Measurements from ENCODE around the gene PSMD4.

The PSMD4 gene

DNA sequence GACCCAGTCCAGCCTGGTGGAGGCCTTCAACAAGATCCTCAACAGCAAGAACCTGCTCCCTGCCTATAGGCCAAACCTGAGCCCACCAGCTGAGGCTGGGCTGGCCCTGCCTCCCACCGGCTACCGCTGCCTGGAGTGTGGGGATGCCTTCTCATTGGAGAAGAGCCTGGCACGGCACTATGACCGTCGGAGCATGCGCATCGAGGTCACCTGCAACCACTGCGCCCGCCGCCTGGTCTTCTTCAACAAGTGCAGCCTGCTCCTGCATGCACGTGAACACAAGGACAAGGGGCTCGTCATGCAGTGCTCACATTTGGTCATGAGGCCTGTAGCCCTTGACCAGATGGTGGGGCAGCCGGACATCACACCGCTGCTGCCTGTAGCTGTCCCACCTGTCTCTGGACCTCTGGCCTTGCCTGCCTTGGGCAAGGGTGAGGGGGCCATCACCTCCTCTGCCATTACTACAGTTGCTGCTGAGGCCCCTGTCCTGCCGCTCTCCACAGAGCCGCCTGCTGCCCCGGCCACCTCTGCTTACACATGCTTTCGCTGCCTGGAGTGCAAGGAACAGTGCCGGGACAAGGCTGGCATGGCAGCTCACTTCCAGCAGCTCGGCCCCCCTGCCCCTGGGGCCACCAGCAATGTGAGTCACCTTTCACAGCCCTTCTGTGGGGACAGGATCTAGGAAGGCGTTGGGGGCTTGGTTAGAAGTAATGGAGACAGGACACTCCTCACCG lies 33.4 kb downstream of the PSMD4 start:
- H3K36me3 ChIP-seq (ENCODE audit: control insufficient read depth, insufficient read depth, low read length) = peaks cover 50% of the 10 kb centered on the region
- H3K4me3 ChIP-seq (ENCODE audit: low read length) = no peak overlapping the region
- no CpG with 5 or more reads among the region's 22 CpGs for WGBS (ENCODE audit: insufficient coverage, insufficient read length)
- no peak overlapping the region for H3K27ac ChIP-seq (ENCODE audit: low read length)
- H3K4me1 ChIP-seq (ENCODE audit: control insufficient read depth, insufficient read depth, low read length) = 0 out of 2 replicates have a peak, but pooled peaks cover 5% of the 10 kb centered on the region
- DNase-seq (ENCODE audit: low read depth, low spot score) = no peak
- no peaks in the 10 kb centered on the region for H3K27me3 ChIP-seq (ENCODE audit: control insufficient read depth, insufficient read depth, low read length)
- no peaks in the 10 kb centered on the region for H3K9me3 ChIP-seq (ENCODE audit: control insufficient read depth, insufficient read depth, low read length)

DNA sequence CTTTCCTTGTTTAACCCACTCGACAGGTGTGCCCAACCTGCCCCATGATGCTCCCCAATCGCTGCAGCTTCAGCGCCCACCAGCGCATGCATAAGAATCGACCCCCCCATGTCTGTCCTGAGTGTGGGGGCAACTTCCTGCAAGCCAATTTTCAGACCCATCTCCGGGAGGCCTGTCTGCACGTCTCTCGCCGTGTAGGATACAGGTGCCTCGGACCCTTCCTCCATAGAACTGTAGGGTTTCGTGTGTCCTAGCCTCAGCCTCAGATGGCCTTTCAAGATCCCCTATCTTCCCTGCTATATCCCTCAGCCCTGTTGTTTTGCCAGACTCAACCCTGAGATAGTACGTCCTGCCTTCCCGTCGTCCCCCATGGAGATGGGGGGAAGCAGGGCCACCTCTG lies 34.0 kb downstream of the PSMD4 start:
- no CpG with 5 or more reads among the region's 14 CpGs for WGBS (ENCODE audit: insufficient coverage, insufficient read length)
- Histone ChIP-seq H3K4me1 (ENCODE audit: control insufficient read depth, insufficient read depth, low read length) (0 out of 2 replicates have a peak, but pooled peaks cover 3% of the 10 kb centered on the region), H3K27ac (ENCODE audit: low read length) (no peak overlapping the region)

DNA sequence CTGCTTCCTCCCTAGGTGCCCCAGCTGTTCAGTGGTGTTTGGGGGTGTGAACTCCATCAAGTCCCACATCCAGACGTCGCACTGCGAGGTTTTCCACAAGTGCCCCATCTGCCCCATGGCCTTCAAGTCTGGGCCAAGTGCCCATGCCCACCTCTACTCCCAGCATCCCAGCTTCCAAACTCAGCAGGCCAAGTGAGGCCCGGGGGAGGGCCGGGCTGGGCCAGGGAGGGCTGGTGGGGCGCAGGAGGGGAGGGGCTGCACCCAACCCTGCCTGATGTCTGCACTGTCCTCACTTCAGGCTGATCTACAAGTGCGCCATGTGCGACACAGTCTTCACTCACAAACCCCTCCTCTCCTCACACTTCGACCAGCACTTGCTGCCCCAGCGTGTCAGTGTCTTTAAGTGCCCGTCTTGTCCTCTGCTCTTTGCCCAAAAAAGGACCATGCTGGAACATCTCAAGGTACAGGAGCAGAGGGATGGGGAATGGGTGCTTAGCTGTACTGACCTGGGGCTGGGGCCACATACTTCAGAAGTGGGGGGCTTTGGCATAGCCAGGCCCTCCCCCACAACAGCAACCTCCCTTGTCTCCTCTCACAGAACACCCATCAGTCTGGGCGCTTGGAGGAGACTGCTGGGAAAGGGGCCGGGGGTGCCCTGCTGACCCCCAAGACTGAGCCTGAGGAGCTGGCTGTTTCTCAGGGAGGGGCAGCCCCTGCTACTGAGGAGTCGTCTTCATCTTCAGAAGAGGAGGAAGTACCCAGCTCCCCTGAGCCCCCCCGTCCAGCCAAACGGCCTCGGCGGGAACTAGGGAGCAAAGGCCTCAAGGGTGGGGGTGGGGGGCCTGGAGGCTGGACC lies 34.8 kb downstream of the PSMD4 start:
- H3K27me3 ChIP-seq (ENCODE audit: control insufficient read depth, insufficient read depth, low read length) = no peaks in the 10 kb centered on the region
- no CpG with 5 or more reads among the region's 18 CpGs for WGBS (ENCODE audit: insufficient coverage, insufficient read length)
- no peaks in the 10 kb centered on the region for H3K9me3 ChIP-seq (ENCODE audit: control insufficient read depth, insufficient read depth, low read length)
- no peaks in the 10 kb centered on the region for H3K4me1 ChIP-seq (ENCODE audit: control insufficient read depth, insufficient read depth, low read length)
- DNase-seq (ENCODE audit: low read depth, low spot score) = no peak
- H3K4me3 ChIP-seq (ENCODE audit: low read length) = no peak overlapping the region
- H3K27ac ChIP-seq (ENCODE audit: low read length) = no peak overlapping the region
- H3K36me3 ChIP-seq (ENCODE audit: control insufficient read depth, insufficient read depth, low read length) = peaks cover 56% of the 10 kb centered on the region

More for the DNA sequence above, 34.0 kb downstream of the PSMD4 start:
- no peaks in the 10 kb centered on the region for H3K27me3 ChIP-seq (ENCODE audit: control insufficient read depth, insufficient read depth, low read length)
- DNase-seq (ENCODE audit: low read depth, low spot score) = no peak
- H3K4me3 ChIP-seq (ENCODE audit: low read length) = no peak overlapping the region
- peaks cover 54% of the 10 kb centered on the region for H3K36me3 ChIP-seq (ENCODE audit: control insufficient read depth, insufficient read depth, low read length)
- H3K9me3 ChIP-seq (ENCODE audit: control insufficient read depth, insufficient read depth, low read length) = no peaks in the 10 kb centered on the region

DNA sequence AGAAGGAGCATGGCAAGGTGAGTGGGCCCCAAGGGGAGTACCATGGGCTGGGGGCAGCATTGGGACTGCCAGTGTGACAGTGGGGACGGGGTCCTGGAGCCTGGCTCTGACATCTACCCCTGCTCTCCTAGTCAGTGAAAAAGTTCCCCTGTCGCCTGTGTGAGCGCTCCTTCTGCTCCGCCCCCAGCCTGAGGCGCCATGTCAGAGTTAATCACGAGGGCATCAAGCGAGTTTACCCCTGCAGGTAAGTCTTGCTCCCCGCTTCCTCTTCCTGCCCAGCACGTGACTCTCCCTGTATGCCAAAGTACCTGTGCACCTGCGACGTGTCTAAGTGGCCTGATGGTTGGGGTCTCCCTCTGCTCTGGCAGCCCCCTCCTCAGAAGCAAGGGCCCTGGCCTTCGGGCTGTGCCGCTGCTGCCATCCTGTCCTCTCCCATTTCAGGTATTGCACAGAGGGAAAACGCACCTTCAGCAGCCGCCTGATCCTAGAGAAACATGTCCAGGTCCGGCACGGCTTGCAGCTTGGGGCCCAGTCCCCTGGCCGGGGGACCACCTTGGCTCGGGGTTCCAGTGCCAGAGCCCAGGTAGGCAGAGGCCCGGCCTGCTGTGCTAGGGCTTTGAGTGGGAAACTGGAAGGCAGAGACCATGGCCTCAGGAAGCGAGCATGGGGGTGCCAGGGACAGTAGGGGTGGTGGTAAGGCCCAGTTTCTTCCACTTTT lies 35.6 kb downstream of the PSMD4 start:
- no peak overlapping the region for H3K27ac ChIP-seq (ENCODE audit: low read length)
- no peak overlapping the region for H3K4me3 ChIP-seq (ENCODE audit: low read length)
- H3K27me3 ChIP-seq (ENCODE audit: control insufficient read depth, insufficient read depth, low read length) = no peaks in the 10 kb centered on the region
- H3K36me3 ChIP-seq (ENCODE audit: control insufficient read depth, insufficient read depth, low read length) = peaks cover 56% of the 10 kb centered on the region
- no peaks in the 10 kb centered on the region for H3K9me3 ChIP-seq (ENCODE audit: control insufficient read depth, insufficient read depth, low read length)
- WGBS (ENCODE audit: insufficient coverage, insufficient read length) = no CpG with 5 or more reads among the region's 21 CpGs
- no peak for DNase-seq (ENCODE audit: low read depth, low spot score)
- peaks cover 1% of the 10 kb centered on the region; the same call in 1 of the 2 replicates for H3K4me1 ChIP-seq (ENCODE audit: control insufficient read depth, insufficient read depth, low read length)

DNA sequence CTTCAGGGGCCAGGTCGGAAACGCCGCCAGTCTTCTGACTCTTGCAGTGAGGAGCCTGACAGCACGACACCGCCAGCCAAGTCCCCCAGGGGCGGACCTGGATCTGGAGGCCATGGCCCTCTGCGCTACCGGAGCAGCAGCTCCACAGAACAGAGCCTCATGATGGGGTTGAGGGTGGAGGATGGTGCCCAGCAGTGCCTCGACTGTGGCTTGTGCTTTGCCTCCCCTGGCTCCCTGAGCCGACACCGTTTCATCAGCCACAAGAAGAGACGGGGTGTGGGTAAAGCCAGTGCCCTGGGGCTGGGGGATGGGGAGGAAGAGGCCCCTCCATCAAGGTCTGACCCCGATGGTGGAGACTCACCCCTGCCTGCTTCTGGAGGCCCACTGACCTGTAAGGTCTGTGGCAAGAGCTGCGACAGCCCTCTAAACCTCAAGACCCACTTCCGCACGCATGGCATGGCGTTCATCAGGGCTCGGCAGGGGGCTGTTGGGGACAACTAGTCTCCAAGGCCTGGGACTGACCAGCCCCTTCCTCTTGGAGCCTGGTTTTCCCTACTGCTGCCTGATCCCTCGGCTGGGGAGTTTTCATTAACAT lies 36.3 kb downstream of the PSMD4 start:
- Histone ChIP-seq H3K9me3 (ENCODE audit: control insufficient read depth, insufficient read depth, low read length) (no peaks in the 10 kb centered on the region), H3K27me3 (ENCODE audit: control insufficient read depth, insufficient read depth, low read length) (no peaks in the 10 kb centered on the region), H3K4me3 (ENCODE audit: low read length) (no peak overlapping the region), H3K4me1 (ENCODE audit: control insufficient read depth, insufficient read depth, low read length) (peaks cover 4% of the 10 kb centered on the region; the same call in 1 of the 2 replicates), H3K27ac (ENCODE audit: low read length) (no peak overlapping the region), H3K36me3 (ENCODE audit: control insufficient read depth, insufficient read depth, low read length) (peaks cover 56% of the 10 kb centered on the region)
- DNase-seq (ENCODE audit: low read depth, low spot score) = no peak
- no CpG with 5 or more reads among the region's 19 CpGs for WGBS (ENCODE audit: insufficient coverage, insufficient read length)

DNA sequence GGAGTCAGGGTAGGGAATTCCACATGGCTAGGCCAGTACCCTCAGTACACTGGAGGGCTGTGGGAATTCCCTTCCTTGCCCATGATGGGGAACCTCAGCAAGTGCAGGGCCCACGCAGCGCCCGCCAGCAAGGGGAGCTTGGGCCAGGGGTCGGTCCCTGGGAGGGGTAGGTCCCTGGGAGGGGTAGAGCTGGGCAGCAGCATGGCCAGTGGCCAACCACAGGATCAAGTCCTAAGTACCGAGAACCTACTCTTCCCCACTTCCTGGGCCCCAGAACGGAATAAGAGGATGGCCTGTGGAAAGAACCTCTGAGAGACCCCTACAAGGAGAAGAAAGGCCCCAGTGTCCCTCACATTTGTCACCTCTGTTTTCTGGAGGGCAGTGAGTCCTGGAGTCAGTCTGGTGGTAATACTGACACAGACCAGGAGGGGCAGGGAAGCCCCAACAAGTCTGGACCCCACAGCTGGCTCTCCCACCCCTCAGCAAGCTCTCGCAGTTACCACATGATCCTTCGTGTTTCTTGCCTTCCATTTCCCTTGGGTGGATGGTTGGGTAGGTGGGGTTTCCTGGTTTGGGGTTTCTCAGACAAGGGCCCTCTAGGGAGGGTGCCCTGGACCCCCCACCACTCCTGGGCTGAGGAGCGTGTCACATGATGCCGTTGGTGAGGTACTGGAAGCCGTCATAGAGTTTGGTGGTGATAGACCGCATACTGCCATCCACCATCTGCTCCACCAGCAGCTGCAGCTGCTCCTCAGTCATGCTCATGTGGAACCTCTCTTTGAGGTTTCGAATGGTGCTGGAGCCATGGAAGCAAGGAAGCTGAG lies 37.9 kb downstream of the PSMD4 start:
- no peak for DNase-seq (ENCODE audit: low read depth, low spot score)
- Histone ChIP-seq H3K27ac (ENCODE audit: low read length) (no peak overlapping the region), H3K4me3 (ENCODE audit: low read length) (no peak overlapping the region), H3K36me3 (ENCODE audit: control insufficient read depth, insufficient read depth, low read length) (peaks cover 44% of the 10 kb centered on the region), H3K9me3 (ENCODE audit: control insufficient read depth, insufficient read depth, low read length) (no peaks in the 10 kb centered on the region), H3K4me1 (ENCODE audit: control insufficient read depth, insufficient read depth, low read length) (peaks cover 4% of the 10 kb centered on the region; the same call in 1 of the 2 replicates), H3K27me3 (ENCODE audit: control insufficient read depth, insufficient read depth, low read length) (no peaks in the 10 kb centered on the region)
- no CpG with 5 or more reads among the region's 13 CpGs for WGBS (ENCODE audit: insufficient coverage, insufficient read length)

DNA sequence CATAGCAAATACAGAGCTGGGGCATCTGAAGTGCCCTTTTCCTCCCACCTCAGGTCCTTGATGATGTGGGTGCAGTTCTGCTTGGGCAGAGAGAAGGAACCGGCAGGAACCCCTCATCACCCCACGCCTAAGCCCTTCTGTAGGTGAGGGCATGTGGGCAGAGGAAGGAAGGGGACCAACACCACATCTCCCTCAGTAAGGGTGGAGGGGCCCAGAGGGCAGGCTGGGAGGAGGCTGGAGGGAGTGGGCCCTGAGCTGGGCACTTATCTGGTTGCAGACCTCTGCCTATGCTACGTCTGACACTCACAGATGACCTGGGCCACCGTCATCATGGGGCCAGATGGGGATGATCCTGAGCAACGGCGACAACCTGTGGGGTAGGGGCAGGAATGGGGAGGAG lies 38.6 kb downstream of the PSMD4 start:
- Histone ChIP-seq H3K4me3 (ENCODE audit: low read length) (no peak overlapping the region), H3K9me3 (ENCODE audit: control insufficient read depth, insufficient read depth, low read length) (no peaks in the 10 kb centered on the region), H3K4me1 (ENCODE audit: control insufficient read depth, insufficient read depth, low read length) (peaks cover 4% of the 10 kb centered on the region; the same call in 1 of the 2 replicates), H3K27ac (ENCODE audit: low read length) (no peak overlapping the region), H3K27me3 (ENCODE audit: control insufficient read depth, insufficient read depth, low read length) (no peaks in the 10 kb centered on the region), H3K36me3 (ENCODE audit: control insufficient read depth, insufficient read depth, low read length) (peaks cover 39% of the 10 kb centered on the region)
- no peak for DNase-seq (ENCODE audit: low read depth, low spot score)
- WGBS (ENCODE audit: insufficient coverage, insufficient read length) = no CpG with 5 or more reads among the region's 6 CpGs

DNA sequence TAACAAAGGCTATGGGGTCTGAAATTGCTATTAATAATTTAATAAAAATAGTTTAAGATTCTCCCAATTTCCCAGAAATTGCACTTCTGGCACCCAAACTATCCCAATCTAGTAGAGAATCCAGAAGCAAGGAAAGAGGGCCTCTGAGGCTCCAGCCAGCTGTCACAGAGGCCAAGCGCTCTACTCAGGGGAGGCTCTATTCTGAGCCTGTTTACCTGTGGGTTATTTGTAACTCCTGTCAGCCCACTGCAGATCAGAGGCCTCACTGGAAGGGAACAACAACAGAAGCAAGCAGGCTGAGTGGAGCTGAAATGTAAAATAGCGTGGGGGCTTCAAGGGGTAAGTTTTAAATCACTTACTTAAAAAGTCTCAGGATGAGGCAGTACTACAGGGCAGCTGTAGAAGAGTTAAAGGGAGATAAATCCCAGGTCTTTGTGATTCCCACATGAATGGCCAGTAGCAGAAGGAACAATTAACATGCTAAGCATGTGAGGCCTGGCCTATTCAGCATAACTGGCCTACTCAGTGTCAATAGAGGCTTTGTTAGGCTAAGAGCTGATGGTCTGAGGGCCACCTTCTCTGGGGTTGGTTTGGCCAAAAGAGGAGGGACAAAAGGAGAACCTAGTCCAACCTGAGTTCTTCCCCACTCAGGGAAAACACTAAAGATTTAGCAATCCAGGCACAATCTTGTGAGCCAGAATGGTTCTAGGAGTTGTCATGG lies 40.4 kb downstream of the PSMD4 start:
- no peaks in the 10 kb centered on the region for H3K9me3 ChIP-seq (ENCODE audit: control insufficient read depth, insufficient read depth, low read length)
- peaks cover 4% of the 10 kb centered on the region; the same call in 1 of the 2 replicates for H3K4me1 ChIP-seq (ENCODE audit: control insufficient read depth, insufficient read depth, low read length)
- WGBS (ENCODE audit: insufficient coverage, insufficient read length) = no CpG with 5 or more reads among the region's 2 CpGs
- H3K27me3 ChIP-seq (ENCODE audit: control insufficient read depth, insufficient read depth, low read length) = no peaks in the 10 kb centered on the region
- peaks cover 24% of the 10 kb centered on the region for H3K36me3 ChIP-seq (ENCODE audit: control insufficient read depth, insufficient read depth, low read length)
- no peak overlapping the region for H3K27ac ChIP-seq (ENCODE audit: low read length)
- DNase-seq (ENCODE audit: low read depth, low spot score) = no peak
- no peak overlapping the region for H3K4me3 ChIP-seq (ENCODE audit: low read length)

DNA sequence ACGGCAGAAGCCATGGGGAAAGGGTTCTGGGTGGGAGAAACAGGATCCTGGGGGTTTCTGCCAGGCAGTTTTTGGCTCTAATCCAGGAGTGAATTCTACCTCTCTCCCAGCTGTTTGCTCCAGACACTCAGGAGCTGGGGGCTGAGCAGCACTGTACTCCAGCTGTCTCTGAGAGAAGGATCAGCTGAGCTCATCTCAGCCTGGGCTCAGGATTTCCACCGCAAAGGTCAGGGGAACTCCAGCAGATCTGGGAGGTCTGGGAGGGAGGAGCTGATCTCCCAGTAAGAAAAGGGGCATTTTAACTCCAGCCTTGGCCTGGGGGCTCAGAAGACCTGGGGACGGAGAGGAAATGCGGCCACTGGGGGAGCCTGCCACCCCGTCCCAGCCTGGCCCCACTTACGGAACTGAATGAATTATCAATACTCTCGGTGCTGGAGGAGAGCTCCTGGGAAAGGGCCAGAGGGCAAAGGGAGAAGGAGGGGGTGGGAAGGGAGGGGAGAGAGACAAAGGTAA lies 55.3 kb downstream of the PSMD4 start:
- Histone ChIP-seq H3K27me3 (ENCODE audit: control insufficient read depth, insufficient read depth, low read length) (no peaks in the 10 kb centered on the region), H3K4me3 (ENCODE audit: low read length) (no peak overlapping the region), H3K4me1 (ENCODE audit: control insufficient read depth, insufficient read depth, low read length) (no peaks in the 10 kb centered on the region), H3K36me3 (ENCODE audit: control insufficient read depth, insufficient read depth, low read length) (peaks cover 6% of the 10 kb centered on the region; the same call in 1 of the 2 replicates), H3K27ac (ENCODE audit: low read length) (no peak overlapping the region), H3K9me3 (ENCODE audit: control insufficient read depth, insufficient read depth, low read length) (no peaks in the 10 kb centered on the region)
- DNase-seq (ENCODE audit: low read depth, low spot score) = no peak
- WGBS (ENCODE audit: insufficient coverage, insufficient read length) = no CpG with 5 or more reads among the region's 7 CpGs
